Measurements from ENCODE around the gene DENND4B.

DNA sequence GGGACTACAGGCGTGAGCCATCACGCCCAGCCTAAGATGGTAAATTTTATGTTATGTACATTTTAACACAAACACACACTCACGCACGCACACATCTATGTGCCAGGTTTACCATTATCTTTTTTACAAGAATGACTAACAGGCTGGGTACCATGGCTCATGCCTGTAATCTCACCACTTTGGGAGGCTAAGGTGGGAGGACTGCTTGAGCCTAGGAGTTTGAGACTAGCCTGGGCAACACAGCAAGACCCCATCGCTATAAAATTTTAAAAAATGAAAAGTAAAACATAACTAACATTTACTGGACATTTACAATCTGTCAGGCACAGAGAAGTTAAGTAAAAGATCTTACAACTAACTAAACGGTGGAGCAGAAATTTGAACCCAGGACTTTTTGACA, 38.4 kb downstream of the DENND4B start:
- TF ChIP-seq, protein P1, sequence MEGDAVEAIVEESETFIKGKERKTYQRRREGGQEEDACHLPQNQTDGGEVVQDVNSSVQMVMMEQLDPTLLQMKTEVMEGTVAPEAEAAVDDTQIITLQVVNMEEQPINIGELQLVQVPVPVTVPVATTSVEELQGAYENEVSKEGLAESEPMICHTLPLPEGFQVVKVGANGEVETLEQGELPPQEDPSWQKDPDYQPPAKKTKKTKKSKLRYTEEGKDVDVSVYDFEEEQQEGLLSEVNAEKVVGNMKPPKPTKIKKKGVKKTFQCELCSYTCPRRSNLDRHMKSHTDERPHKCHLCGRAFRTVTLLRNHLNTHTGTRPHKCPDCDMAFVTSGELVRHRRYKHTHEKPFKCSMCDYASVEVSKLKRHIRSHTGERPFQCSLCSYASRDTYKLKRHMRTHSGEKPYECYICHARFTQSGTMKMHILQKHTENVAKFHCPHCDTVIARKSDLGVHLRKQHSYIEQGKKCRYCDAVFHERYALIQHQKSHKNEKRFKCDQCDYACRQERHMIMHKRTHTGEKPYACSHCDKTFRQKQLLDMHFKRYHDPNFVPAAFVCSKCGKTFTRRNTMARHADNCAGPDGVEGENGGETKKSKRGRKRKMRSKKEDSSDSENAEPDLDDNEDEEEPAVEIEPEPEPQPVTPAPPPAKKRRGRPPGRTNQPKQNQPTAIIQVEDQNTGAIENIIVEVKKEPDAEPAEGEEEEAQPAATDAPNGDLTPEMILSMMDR (conservative IDR thresholded peaks at IDR 0.05; ENCODE audit: low read depth, low read length), result no peak
- no peak for TF ChIP-seq EZH2 (IDR thresholded peaks at IDR 0.05; ENCODE audit: borderline replicate concordance, low read depth, low read length, poor library complexity, severe bottlenecking)

Data from A673 (cell line).